ENCODE data around the gene TBKBP1. TPM values are rescaled to one million over a fixed set of nuclear protein-coding genes. Genes with fewer than 3 reads are reported as not detected.

Gene TBKBP1
- total and polyA plus RNA-seq, 2 donors (not counting 3 experiments of a cell fraction or from before 2014, with no cell fraction given): 7.0 to 11.7 TPM

GRCh38 chr17:47692895-47693730, 848 bp upstream of the TBKBP1 start:
- Histone ChIP-seq H3K9me3 (replicated peaks; ENCODE audit: control insufficient read depth, insufficient read depth, low read length) (no peaks in the 10 kb centered on the region), H3K27ac (ENCODE audit: insufficient read depth, low read depth, low read length) (peak overlapping the region; percentile 21), H3K9ac (replicated peaks; ENCODE audit: extremely low read depth, insufficient read depth, low read length) (peak overlapping the region; percentile 36), H3K36me3 (ENCODE audit: control insufficient read depth in 2 of 2, extremely low read depth in 1 of 2, insufficient read depth in 2 of 2, low read length in 2 of 2) (peaks cover 0 to 2% of the 10 kb centered on the region in 2 experiments), H3K79me2 (ENCODE audit: control insufficient read depth, insufficient read depth, low read length) (no peaks in the 10 kb centered on the region), H3K4me1 (ENCODE audit: control insufficient read depth, extremely low read depth, insufficient read depth, low read length) (peaks cover 32% of the 10 kb centered on the region), H3K27me3 (ENCODE audit: control insufficient read depth in 2 of 2, insufficient read depth in 2 of 2, low read length in 2 of 2) (no peaks in the 10 kb centered on the region), H3K9me1 (replicated peaks; ENCODE audit: control insufficient read depth, extremely low read depth, insufficient read depth, low read length) (no peaks in the 10 kb centered on the region), H3K4me3 (replicated peaks in 1 of 3; ENCODE audit: insufficient read depth in 1 of 3, low read depth in 1 of 3, low read length in 3 of 3) (peak overlapping the region in 2 of 3 experiments; percentile 47 to 81), H4K20me1 (replicated peaks; ENCODE audit: control insufficient read depth, extremely low read depth, insufficient read depth, low read length) (no peaks in the 10 kb centered on the region), H2AFZ (ENCODE audit: low read depth, low read length) (peak overlapping the region; percentile 29), H3K4me2 (ENCODE audit: insufficient read depth, low read length) (peak overlapping the region; percentile 77)
- DNase-seq (ENCODE audit: low read depth, low spot score): peak; percentile 34
- ChIA-PET POLR2A (interaction anchor here (0.6 kb wide), 1 partner anchor 1232 kb away, joined by 5 read pairs; no protein-coding TSS in a partner anchor), CTCF (interaction anchor here (0.9 to 1.5 kb wide), 3 partner anchors 11 to 29 kb away, joined by 3 read pairs; no protein-coding TSS in a partner anchor)
- FAIRE-seq: no peak
- TSS peak; percentile 50 for BruUV-seq (replicated peaks)
- TF ChIP-seq POLR2A (IDR thresholded peaks at IDR 0.05; ENCODE audit: low read depth, low read length): peak; percentile 29
- TF ChIP-seq, protein P1, sequence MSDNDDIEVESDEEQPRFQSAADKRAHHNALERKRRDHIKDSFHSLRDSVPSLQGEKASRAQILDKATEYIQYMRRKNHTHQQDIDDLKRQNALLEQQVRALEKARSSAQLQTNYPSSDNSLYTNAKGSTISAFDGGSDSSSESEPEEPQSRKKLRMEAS (IDR thresholded peaks at IDR 0.05; ENCODE audit: insufficient read depth, insufficient read length): no peak
- dilution Hi-C loops (cut with MboI; ENCODE audit: extremely low pct_ligation_motif_present, low sequenced_read_pairs) (no loop called here), intact Hi-C loops (cut with micrococcal nuclease) (no loop called here)

GRCh38 chr17:47694581-47695428, 844 bp downstream of the TBKBP1 start:
- H3K36me3 ChIP-seq (ENCODE audit: control insufficient read depth in 2 of 2, extremely low read depth in 1 of 2, insufficient read depth in 2 of 2, low read length in 2 of 2): peaks cover 0 to 11% of the 10 kb centered on the region in 2 experiments
- H4K20me1 ChIP-seq (replicated peaks; ENCODE audit: control insufficient read depth, extremely low read depth, insufficient read depth, low read length): no peaks in the 10 kb centered on the region
- H3K27me3 ChIP-seq (ENCODE audit: control insufficient read depth in 2 of 2, insufficient read depth in 2 of 2, low read length in 2 of 2): no peaks in the 10 kb centered on the region
- ChIA-PET POLR2A (no interaction called here), CTCF (interaction anchor here (1.5 to 2.2 kb wide), 2 partner anchors 31 to 95 kb away, joined by 3 to 7 read pairs; no protein-coding TSS in a partner anchor)
- no peaks in the 10 kb centered on the region for H3K9me1 ChIP-seq (replicated peaks; ENCODE audit: control insufficient read depth, extremely low read depth, insufficient read depth, low read length)
- peak; percentile 55 for DNase-seq (ENCODE audit: low read depth, low spot score)
- peak overlapping the region; percentile 53 to 81 (median 58) for H3K4me3 ChIP-seq (replicated peaks in 1 of 3; ENCODE audit: insufficient read depth in 1 of 3, low read depth in 1 of 3, low read length in 3 of 3)
- dilution Hi-C loops (cut with MboI; ENCODE audit: extremely low pct_ligation_motif_present, low sequenced_read_pairs): no loop called here
- peak; percentile 67 for FAIRE-seq
- peaks cover 32% of the 10 kb centered on the region for H3K4me1 ChIP-seq (ENCODE audit: control insufficient read depth, extremely low read depth, insufficient read depth, low read length)
- H3K79me2 ChIP-seq (ENCODE audit: control insufficient read depth, insufficient read depth, low read length): no peaks in the 10 kb centered on the region
- peak overlapping the region; percentile 73 for H3K4me2 ChIP-seq (ENCODE audit: insufficient read depth, low read length)
- no TSS peak for BruUV-seq (replicated peaks)
- H2AFZ ChIP-seq (ENCODE audit: low read depth, low read length): peak overlapping the region; percentile 13
- peak overlapping the region; percentile 62 for H3K9ac ChIP-seq (replicated peaks; ENCODE audit: extremely low read depth, insufficient read depth, low read length)
- peak overlapping the region; percentile 56 for H3K27ac ChIP-seq (ENCODE audit: insufficient read depth, low read depth, low read length)
- H3K9me3 ChIP-seq (replicated peaks; ENCODE audit: control insufficient read depth, insufficient read depth, low read length): no peaks in the 10 kb centered on the region
- TF ChIP-seq JUN (IDR thresholded peaks at IDR 0.05; ENCODE audit: borderline replicate concordance, insufficient read depth, insufficient read length, low read depth) (no peak), EZH2 (IDR thresholded peaks at IDR 0.05; ENCODE audit: borderline replicate concordance, low read depth, low read length, severe bottlenecking) (no peak), FOS (IDR thresholded peaks at IDR 0.05; ENCODE audit: borderline replicate concordance, insufficient read depth, low read length) (peak; percentile 57), GATA2 (IDR thresholded peaks at IDR 0.05; ENCODE audit: insufficient read depth, insufficient read length, low read depth, low read length) (no peak), POLR2A (IDR thresholded peaks at IDR 0.05; ENCODE audit: low read depth, low read length) (peak; percentile 33), CTCF (IDR thresholded peaks at IDR 0.05; ENCODE audit: extremely low read depth in 1 of 2, insufficient read depth in 1 of 2, low read depth in 1 of 2, low read length in 2 of 2) (no peak), MYC (IDR thresholded peaks at IDR 0.05; ENCODE audit: low read depth, low read length) (no peak)
- TF ChIP-seq, protein P1 (IDR thresholded peaks at IDR 0.05; ENCODE audit: insufficient read depth, insufficient read length): peak; percentile 74
- intact Hi-C loops (cut with micrococcal nuclease): no loop called here
